Panc1 (cell line): ENCODE measurements around the gene COL9A2. TPM values are rescaled to one million over a fixed set of nuclear protein-coding genes. Genes with fewer than 3 reads are reported as not detected.

Experiments
- ATAC-seq: fragments of 200-7000 bp; cut with Tn5 transposase; 2 replicates; pipeline ENCODE4 v1.9.1; 2020; ENCODE audit warnings: mild to moderate bottlenecking, moderate library complexity
- BruUV-seq: library from RNA; stranded (reverse); fragments of 400-500 nt; replicated peaks from 2 replicates; lab custom pipeline; 2021; lab: Mats Ljungman, UMichigan
- CTCF ChIA-PET: fragments of 300-600 bp; sonication (Branson Sonifier 250); formaldehyde crosslinking; loops from one replicate; lab custom pipeline; 2022; ENCODE audit warnings: antibody characterized with exemption; lab: Charles Lee
- POLR2A ChIA-PET: fragments of 300-600 bp; sonication (Branson Sonifier 250); formaldehyde crosslinking; loops from one replicate; lab custom pipeline; 2022; ENCODE audit warnings: antibody characterized with exemption; lab: Charles Lee
- DNase-seq: peaks from one replicate; pipeline ENCODE4 v3.0.0-alpha.2; 2010; ENCODE audit warnings: low read depth, low spot score
- H3K27ac ChIP-seq: 2 replicates; pipeline ENCODE4 v1.5.1; 2011; ENCODE audit warnings: mild to moderate bottlenecking, low read length, inconsistent platforms
- H3K27me3 ChIP-seq: fragments of 200-500 bp; sonication (Bioruptor generic); 2 replicates; pipeline ENCODE4 v1.6.0; 2014; ENCODE audit warnings: low read length, inconsistent platforms; ENCODE audit not compliant: control insufficient read depth, insufficient read depth
- H3K36me3 ChIP-seq: fragments of 200-500 bp; sonication (Bioruptor generic); 2 replicates; pipeline ENCODE4 v1.5.1; 2014; ENCODE audit warnings: inconsistent platforms, mild to moderate bottlenecking, low read length, moderate library complexity; ENCODE audit not compliant: control insufficient read depth, insufficient read depth
- H3K4me1 ChIP-seq: 2 replicates; pipeline ENCODE4 v1.5.1; 2011; ENCODE audit warnings: inconsistent platforms, mild to moderate bottlenecking, low read length, moderate library complexity; ENCODE audit not compliant: control insufficient read depth, insufficient read depth
- H3K4me3 ChIP-seq, 2 experiments: 2 replicates each; pipeline ENCODE4 v1.5.1; 2011 to 2012; ENCODE audit warnings: low read depth in 2 of 2, low read length in 2 of 2, mild to moderate bottlenecking in 2 of 2, inconsistent platforms in 1 of 2, moderate library complexity in 1 of 2
- H3K9me3 ChIP-seq: fragments of 200-500 bp; sonication (Bioruptor generic); 2 replicates; pipeline ENCODE4 v1.5.1; 2014; ENCODE audit warnings: low read depth, mild to moderate bottlenecking, inconsistent platforms, low read length, moderate library complexity; ENCODE audit not compliant: control insufficient read depth, insufficient read depth
- CTCF ChIP-seq: fragments of 450-650 bp; IDR thresholded peaks from 2 replicates; pipeline ENCODE4 v1.5.1; 2017; ENCODE audit warnings: mild to moderate bottlenecking
- POLR2AphosphoS5 ChIP-seq: IDR thresholded peaks from 2 replicates; pipeline ENCODE4 v1.6.1; 2012; ENCODE audit warnings: mild to moderate bottlenecking, low read depth, low read length, moderate library complexity
- REST ChIP-seq, 2 experiments: IDR thresholded peaks; 2 replicates each; pipeline ENCODE4 v1.6.1; 2011 to 2012; ENCODE audit warnings: low read depth in 2 of 2, control low read depth in 1 of 2, low read length in 1 of 2, mild to moderate bottlenecking in 1 of 2, moderate library complexity in 1 of 2; ENCODE audit not compliant: insufficient read depth in 1 of 2
- SIN3A ChIP-seq: IDR thresholded peaks from 2 replicates; pipeline ENCODE4 v1.6.1; 2012; ENCODE audit warnings: low read depth, mild to moderate bottlenecking, low read length, moderate library complexity, borderline replicate concordance; ENCODE audit not compliant: insufficient read depth
- TCF7L2 ChIP-seq: IDR thresholded peaks from 2 replicates; pipeline ENCODE4 v1.6.1; 2011; ENCODE audit warnings: mild to moderate bottlenecking, low read depth, low read length, inconsistent platforms
- in situ Hi-C: cut with HindIII; loops from 2 replicates; pipeline ENCODE4 v1.10.0; 2016; ENCODE audit warnings: low sequenced_read_pairs, low pct_unique_long_range_greater_than_20kb
- intact Hi-C: fragments of 100-400 bp; cut with micrococcal nuclease; formaldehyde crosslinking; loops from one replicate; pipeline ENCODE4 v1.10.0; 2022; ENCODE audit not compliant: unreplicated experiment
- total RNA-seq: library from RNA; stranded (reverse); gene quantifications from one replicate; pipeline ENCODE4 v1.2.1, GENCODE V29; 2021; ENCODE audit not compliant: unreplicated experiment

The COL9A2 gene
- total RNA-seq, 1 experiment from 2014 or later, result 2.9 TPM

GRCh38 chr1:40312238-40313205, 4.6 kb downstream of the COL9A2 start:
- Histone ChIP-seq H3K4me3 (no peak overlapping the region), H3K27me3 (no peaks in the 10 kb centered on the region; the same call in 1 of the 2 replicates), H3K36me3 (no peaks in the 10 kb centered on the region), H3K9me3 (no peaks in the 10 kb centered on the region), H3K27ac (no peak overlapping the region), H3K4me1 (no peaks in the 10 kb centered on the region; the same call in none of the 2 replicates)
- in situ Hi-C loops, result no loop called here
- no peak for ATAC-seq
- TF ChIP-seq REST (IDR thresholded peaks at IDR 0.05; ENCODE audit: insufficient read depth in 1 of 2, low read depth in 2 of 2, low read length in 1 of 2) (no peak), CTCF (no peak), POLR2AphosphoS5 (no peak), SIN3A (no peak), TCF7L2 (no peak)
- BruUV-seq, result no TSS peak
- ChIA-PET CTCF (no interaction called here), POLR2A (no interaction called here)
- intact Hi-C loops, result no loop called here
- DNase-seq, result no peak

GRCh38 chr1:40311692-40312091, 5.4 kb downstream of the COL9A2 start:
- Histone ChIP-seq H3K27me3 (no peaks in the 10 kb centered on the region; the same call in 1 of the 2 replicates), H3K4me3 (no peak overlapping the region), H3K9me3 (no peaks in the 10 kb centered on the region), H3K4me1 (no peaks in the 10 kb centered on the region; the same call in none of the 2 replicates), H3K36me3 (no peaks in the 10 kb centered on the region), H3K27ac (no peak overlapping the region)
- BruUV-seq, result no TSS peak
- DNase-seq (no peak), ATAC-seq (no peak)
- intact Hi-C loops (no loop called here), in situ Hi-C loops (no loop called here)
- POLR2A ChIA-PET, result no interaction called here
- no peak for TF ChIP-seq REST (IDR thresholded peaks at IDR 0.05; ENCODE audit: insufficient read depth in 1 of 2, low read depth in 2 of 2, low read length in 1 of 2)
- TF ChIP-seq POLR2AphosphoS5, result no peak
- TF ChIP-seq TCF7L2, result no peak
- no peak for TF ChIP-seq CTCF
- no peak for TF ChIP-seq SIN3A
- CTCF ChIA-PET, result interaction anchor here (0.6 to 1.1 kb wide), 2 partner anchors 167 to 280 kb away, joined by 3 to 6 read pairs; no protein-coding TSS in a partner anchor
